GM21390 (cell line): ENCODE measurements around the gene BHMT2.

Source experiments
- ATAC-seq: cut with Tn5 transposase; IDR thresholded peaks from one replicate; pipeline ENCODE4 v1.9.1; 2021; ENCODE audit not compliant: unreplicated experiment

Gene BHMT2, protein sequence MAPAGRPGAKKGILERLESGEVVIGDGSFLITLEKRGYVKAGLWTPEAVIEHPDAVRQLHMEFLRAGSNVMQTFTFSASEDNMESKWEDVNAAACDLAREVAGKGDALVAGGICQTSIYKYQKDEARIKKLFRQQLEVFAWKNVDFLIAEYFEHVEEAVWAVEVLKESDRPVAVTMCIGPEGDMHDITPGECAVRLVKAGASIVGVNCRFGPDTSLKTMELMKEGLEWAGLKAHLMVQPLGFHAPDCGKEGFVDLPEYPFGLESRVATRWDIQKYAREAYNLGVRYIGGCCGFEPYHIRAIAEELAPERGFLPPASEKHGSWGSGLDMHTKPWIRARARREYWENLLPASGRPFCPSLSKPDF

DNA sequence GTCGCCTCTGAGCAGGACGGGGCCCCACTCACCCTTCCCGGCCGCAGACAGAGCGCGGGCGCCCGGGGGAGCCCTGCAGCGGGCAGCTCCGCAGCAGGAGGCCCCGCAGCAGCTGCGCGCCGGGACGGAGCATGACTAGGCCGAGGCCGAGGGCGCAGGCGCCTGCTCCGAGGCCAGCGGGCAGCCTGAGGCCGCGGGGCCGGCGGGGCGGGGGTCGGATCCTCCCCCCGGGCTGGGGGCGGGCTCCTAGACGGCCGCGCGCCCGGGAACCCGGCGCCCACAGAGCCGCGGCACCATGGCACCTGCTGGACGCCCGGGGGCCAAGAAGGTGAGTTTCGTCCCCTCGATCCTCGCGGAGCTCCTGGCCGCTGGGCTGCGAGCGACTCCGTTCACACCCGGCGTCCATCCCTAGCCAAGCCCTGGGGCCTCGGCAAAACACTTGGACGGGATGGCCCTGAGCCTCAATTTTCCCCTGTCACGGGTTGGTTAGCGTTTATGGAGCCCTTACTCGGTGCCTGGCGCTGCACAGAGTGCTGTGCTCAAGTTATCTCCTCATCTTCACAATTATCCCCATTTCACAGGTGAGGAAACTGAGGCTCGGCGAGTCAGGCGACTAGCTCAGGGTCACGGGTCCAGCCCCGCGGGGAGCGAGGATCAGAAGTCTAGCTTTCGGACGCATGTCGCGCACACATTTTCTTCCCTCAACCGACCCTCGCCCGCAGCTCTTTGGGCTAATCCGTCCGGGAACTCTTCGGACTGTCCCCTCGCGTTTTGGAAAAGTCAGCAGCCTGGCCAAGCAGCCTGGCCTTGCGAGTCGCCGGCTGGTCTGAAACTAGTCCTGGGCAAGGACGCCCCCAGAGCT, at the start of gene BHMT2, which contains the start of gene DMGDH:
BHMT2 (plus strand) TSS at position 280 of the 862 bp plus-strand sequence; CDS start at position 296, 16 bp downstream.
DMGDH (minus strand) TSS at position 187 of the 862 bp plus-strand sequence; CDS start at position 133, 54 bp downstream.
- no peak for ATAC-seq

GRCh38 chr5:79020861-79021561, 48.6 kb upstream of the BHMT2 start:
- peak; percentile 57 for ATAC-seq

DNA sequence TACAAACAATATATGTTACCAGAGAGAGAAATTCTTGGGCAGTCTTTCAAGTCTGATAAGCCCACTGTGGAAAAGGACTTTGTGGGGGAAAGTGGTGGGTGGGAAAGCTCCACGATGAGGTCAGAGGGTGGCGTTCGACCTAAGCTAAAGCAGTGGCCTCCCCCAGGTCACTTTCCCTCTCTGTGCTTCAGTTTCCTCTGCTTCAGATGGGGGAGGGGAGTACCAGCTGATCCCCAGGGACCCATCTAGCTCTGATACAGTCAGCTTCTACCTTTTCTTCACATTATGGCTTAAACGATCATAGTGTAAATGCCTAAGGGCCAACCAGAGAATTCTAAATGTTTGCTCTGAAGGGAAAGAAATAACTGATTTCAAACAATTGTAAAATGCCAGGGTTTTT, 47.8 kb upstream of the BHMT2 start:
- no peak for ATAC-seq

GRCh38 chr5:79022771-79023170, 46.8 kb upstream of the BHMT2 start:
- ATAC-seq, result no peak

GRCh38 chr5:79023348-79023747, 46.2 kb upstream of the BHMT2 start:
- ATAC-seq, result no peak

DNA sequence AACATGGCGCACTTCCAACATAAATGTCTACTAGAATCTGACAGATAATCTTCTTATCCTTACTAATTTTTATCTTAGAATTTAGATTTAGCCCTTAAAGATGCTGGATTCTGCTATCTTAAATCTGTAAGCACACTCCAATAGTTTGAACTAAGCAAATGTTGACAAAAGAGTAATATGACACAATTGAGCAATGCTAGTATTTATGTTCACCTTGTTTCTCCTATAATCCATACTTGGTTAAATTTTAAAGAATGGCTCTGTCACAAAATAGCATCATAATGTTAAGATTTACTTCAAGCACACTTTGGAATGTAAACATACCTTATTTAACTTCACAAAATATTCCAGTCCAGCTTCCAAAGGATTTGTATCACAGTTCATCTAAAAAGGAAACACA, 45.6 kb upstream of the BHMT2 start:
- no peak for ATAC-seq

DNA sequence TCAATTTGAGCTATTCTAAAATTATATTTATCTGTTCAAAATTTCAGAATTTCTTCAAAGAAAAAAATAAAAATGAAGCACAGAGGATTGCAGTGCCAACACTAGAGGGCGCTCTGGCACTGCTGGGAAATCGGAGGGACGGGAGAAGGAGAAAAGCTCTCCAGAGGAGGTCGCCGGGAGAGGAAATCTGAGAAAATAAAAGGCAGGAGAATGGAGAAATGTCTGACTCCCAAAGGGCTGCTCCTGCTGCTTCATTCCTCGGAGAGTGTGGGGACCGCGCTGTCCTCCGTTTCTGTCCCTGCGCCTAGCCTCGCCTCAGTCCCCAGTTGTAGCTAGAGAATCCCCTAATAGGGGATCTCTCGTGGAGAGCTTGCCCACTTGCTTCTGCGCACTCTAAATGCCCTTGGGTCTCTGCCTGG, 44.5 kb upstream of the BHMT2 start:
- ATAC-seq, result no peak

- ATAC-seq, result no peak
Measured at GRCh38 chr5:79030663-79031484, 38.7 kb upstream of the BHMT2 start.

DNA sequence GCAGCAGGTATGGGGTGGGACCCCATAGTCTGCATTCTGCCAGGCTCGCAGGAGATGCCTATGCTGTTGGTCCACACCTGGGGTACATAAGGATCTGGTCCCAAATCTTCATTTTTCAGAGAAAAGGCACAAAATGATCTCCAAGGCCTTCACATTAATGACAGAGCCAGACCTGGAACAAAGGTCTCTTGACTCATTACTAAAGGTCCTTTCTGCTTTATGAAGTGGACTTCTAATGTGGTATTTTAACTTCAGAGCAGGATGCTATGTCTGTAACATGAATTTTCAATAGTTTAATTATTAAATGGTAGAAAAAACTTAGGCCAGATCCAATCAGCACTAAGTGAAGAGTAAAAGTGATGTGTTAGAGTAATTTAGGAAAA, 38.1 kb upstream of the BHMT2 start:
- no peak for ATAC-seq

DNA sequence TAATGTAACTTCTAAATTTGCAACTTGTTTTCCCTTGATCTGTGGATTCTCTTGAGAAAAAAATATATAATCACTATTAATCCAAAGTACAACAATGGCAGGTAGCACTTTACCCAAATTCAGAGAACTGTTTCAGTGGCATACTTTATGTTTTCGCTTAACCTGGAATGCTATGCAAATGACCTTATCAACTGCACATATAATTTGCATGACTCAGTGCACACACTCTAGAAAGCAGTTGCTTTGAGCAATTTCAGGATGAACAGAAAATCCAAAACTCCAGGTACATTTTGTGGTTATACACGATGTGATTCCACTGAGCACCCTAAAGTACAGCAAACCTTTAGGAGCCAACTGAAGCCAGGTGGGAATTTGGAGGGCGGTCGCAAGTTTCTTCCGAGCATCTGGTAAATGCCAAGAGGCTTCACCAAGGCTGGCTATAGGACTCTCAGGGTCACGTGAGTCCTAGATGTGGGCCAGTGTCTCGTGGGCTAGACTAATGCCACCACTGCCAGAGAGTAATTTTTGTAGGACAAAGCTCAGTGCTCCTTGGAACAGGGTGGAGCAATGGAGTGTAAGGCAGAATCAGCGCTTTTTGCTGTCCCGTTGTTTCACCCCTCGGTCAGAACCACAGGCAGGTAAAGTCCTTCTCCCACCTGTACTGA, 37.4 kb upstream of the BHMT2 start:
- ATAC-seq, result no peak

- ATAC-seq, result no peak
Measured at GRCh38 chr5:79032782-79033181, 36.8 kb upstream of the BHMT2 start.

- no peak for ATAC-seq
Measured at GRCh38 chr5:79035237-79035636, 34.3 kb upstream of the BHMT2 start.

DNA sequence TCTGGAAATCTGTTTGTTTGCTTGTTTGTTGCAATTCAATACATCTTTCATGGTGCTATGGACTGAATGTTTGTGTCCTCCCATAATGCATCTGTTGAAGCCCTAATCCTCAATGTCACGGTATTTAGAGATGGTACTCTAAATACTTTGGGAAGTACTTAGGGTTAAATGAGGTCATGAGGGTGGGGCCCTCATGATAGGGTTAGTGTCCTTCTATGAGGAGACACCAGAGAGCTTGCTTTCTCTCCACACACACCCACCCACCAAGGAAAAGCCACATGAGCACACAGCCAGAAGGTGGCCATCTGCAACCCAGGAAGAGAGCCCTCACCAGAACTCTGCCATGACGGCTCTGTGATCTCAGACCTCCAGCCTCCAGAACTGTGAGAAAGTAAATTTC, 32.8 kb upstream of the BHMT2 start:
- ATAC-seq, result no peak

DNA sequence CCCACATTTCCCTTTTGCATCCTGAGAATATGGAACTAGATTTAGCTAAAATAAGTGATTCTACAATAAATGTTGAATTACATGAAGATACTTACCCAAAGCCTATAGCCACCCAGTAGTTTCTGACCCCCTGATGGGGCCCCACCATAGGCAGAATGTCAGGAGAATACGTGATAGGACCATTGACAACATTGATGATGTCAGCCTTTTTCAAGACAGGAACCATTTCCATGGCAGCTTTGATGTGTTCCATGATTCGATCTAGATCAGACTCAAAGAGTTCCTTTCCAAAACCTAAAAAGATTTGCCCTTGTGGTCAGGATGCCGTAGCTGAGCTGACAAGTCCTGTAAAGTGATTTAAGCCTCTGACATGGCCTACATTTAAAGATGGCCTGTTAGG, 27.4 kb upstream of the BHMT2 start:
- ATAC-seq, result no peak

GRCh38 chr5:79047199-79047598, 22.4 kb upstream of the BHMT2 start:
- ATAC-seq, result no peak

- ATAC-seq, result no peak
Measured at GRCh38 chr5:79048437-79048836, 21.1 kb upstream of the BHMT2 start.

- ATAC-seq, result no peak
Measured at GRCh38 chr5:79050498-79050897, 19.1 kb upstream of the BHMT2 start.

- ATAC-seq, result no peak
Measured at GRCh38 chr5:79053321-79053720, 16.2 kb upstream of the BHMT2 start.

GRCh38 chr5:79055017-79055416, 14.6 kb upstream of the BHMT2 start:
- no peak for ATAC-seq

DNA sequence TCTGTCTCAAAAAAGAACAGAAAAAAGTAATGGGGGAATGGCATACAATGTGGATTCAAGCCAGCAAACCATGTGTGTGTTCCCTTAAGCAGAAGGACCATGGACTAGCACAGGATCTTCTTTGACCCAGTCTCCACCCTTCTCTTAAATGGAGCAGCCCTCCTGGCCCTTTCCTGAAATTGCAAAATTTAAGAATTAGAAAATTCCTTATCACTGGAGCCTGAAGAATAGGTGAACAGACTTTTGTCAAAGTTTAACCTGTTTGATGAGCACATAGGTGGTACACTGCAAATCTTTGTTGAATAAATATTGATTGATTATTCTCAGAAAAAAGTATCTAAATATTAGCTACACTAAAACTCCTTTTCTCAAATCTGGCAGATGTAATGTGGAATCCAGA, 12.7 kb upstream of the BHMT2 start:
- no peak for ATAC-seq
